Endothelial cell of umbilical vein (primary cell): Measurements from ENCODE around the gene NPTN. TPM values are rescaled to one million over a fixed set of nuclear protein-coding genes. Genes with fewer than 3 reads are reported as not detected.

Experiments
- BruUV-seq: library from RNA; stranded (reverse); fragments of 400-500 nt; replicated peaks from 2 replicates; lab custom pipeline; 2021; lab: Mats Ljungman, UMichigan
- CTCF ChIA-PET: fragments of 300-600, 350-600 bp; sonication (Branson Sonifier 250); formaldehyde crosslinking; loops from one replicate; lab custom pipeline; 2021; ENCODE audit warnings: antibody characterized with exemption, inconsistent platforms; lab: Charles Lee
- POLR2A ChIA-PET: fragments of 300-600, 350-600 bp; sonication (Branson Sonifier 250); formaldehyde crosslinking; loops from one replicate; lab custom pipeline; 2021; ENCODE audit warnings: antibody characterized with exemption, inconsistent platforms; lab: Charles Lee
- DNase-seq: peaks from one replicate; pipeline ENCODE4 v3.0.0-alpha.2; 2011; ENCODE audit warnings: low read depth, low spot score
- FAIRE-seq: peaks from 2 replicates; lab custom pipeline; 2011; peaks lifted over from hg19 to GRCh38; lab: Jason Lieb, UNC
- H2AFZ ChIP-seq: 2 replicates; pipeline ENCODE4 v1.6.0; 2012; ENCODE audit warnings: low read depth, low read length, control low read depth, inconsistent platforms
- H3K27ac ChIP-seq: 2 replicates; pipeline ENCODE4 v1.5.1; 2011; ENCODE audit warnings: low read depth, mild to moderate bottlenecking, control low read depth, low read length, moderate library complexity; ENCODE audit not compliant: insufficient read depth
- H3K27me3 ChIP-seq, 2 experiments: 2 replicates each; pipeline versions ENCODE4 v1.6.0 to v1.6.1; 2011; ENCODE audit warnings: low read length in 2 of 2, mixed read lengths in 1 of 2; ENCODE audit not compliant: control insufficient read depth in 2 of 2, insufficient read depth in 2 of 2
- H3K36me3 ChIP-seq, 2 experiments: 2 replicates in 1 of 2; 3 replicates in 1 of 2; pipeline ENCODE4 v1.5.1; 2011; ENCODE audit warnings: low read length in 2 of 2, mild to moderate bottlenecking in 1 of 2, moderate library complexity in 1 of 2; ENCODE audit not compliant: control insufficient read depth in 2 of 2, insufficient read depth in 2 of 2; ENCODE audit errors: extremely low read depth in 1 of 2
- H3K4me1 ChIP-seq: 3 replicates; pipeline ENCODE4 v1.5.1; 2011; ENCODE audit warnings: mild to moderate bottlenecking, low read length; ENCODE audit not compliant: control insufficient read depth, insufficient read depth; ENCODE audit errors: extremely low read depth
- H3K4me2 ChIP-seq: 2 replicates; pipeline ENCODE4 v1.6.1; 2011; ENCODE audit warnings: low read length, control low read depth, mixed read lengths; ENCODE audit not compliant: insufficient read depth
- H3K4me3 ChIP-seq, 3 experiments: fragments of 200-600 bp in 1 of 3; sonication (generic), shearing (Covaris generic) in 1 of 3; replicated peaks in 1 of 3; 2 replicates each; pipeline ENCODE4 v1.5.1; 2011 to 2016; ENCODE audit warnings: control low read depth in 3 of 3, low read length in 3 of 3, mild to moderate bottlenecking in 2 of 3, inconsistent platforms in 1 of 3, low read depth in 1 of 3, moderate library complexity in 1 of 3; ENCODE audit not compliant: insufficient read depth in 1 of 3
- H3K79me2 ChIP-seq: 2 replicates; pipeline ENCODE4 v1.6.0; 2012; ENCODE audit warnings: low read length, inconsistent platforms; ENCODE audit not compliant: control insufficient read depth, insufficient read depth
- H3K9ac ChIP-seq: replicated peaks from 2 replicates; pipeline ENCODE3; 2011; ENCODE audit warnings: low read length, control low read depth; ENCODE audit not compliant: insufficient read depth; ENCODE audit errors: extremely low read depth
- H3K9me1 ChIP-seq: replicated peaks from 3 replicates; pipeline ENCODE4 v1.6.0; 2011; ENCODE audit warnings: mild to moderate bottlenecking, low read length; ENCODE audit not compliant: control insufficient read depth, insufficient read depth; ENCODE audit errors: extremely low read depth
- H3K9me3 ChIP-seq: replicated peaks from 2 replicates; pipeline ENCODE4 v1.5.1; 2012; ENCODE audit warnings: low read length, inconsistent platforms; ENCODE audit not compliant: control insufficient read depth, insufficient read depth
- H4K20me1 ChIP-seq: replicated peaks from 2 replicates; pipeline ENCODE3; 2011; ENCODE audit warnings: mild to moderate bottlenecking, low read length; ENCODE audit not compliant: control insufficient read depth, insufficient read depth; ENCODE audit errors: extremely low read depth
- EZH2 ChIP-seq: IDR thresholded peaks from 2 replicates; pipeline ENCODE4 v1.6.1; 2012; ENCODE audit warnings: borderline replicate concordance, low read depth, mild to moderate bottlenecking, moderate library complexity, low read length, inconsistent platforms; ENCODE audit not compliant: severe bottlenecking
- FOS ChIP-seq: IDR thresholded peaks from 2 replicates; pipeline ENCODE4 v1.6.1; 2011; ENCODE audit warnings: mild to moderate bottlenecking, low read length, moderate library complexity, borderline replicate concordance; ENCODE audit not compliant: insufficient read depth
- GATA2 ChIP-seq: IDR thresholded peaks from 2 replicates; pipeline ENCODE4 v1.7.0; 2011; ENCODE audit warnings: low read depth, mild to moderate bottlenecking, moderate library complexity, mixed read lengths, low read length; ENCODE audit not compliant: insufficient read length, insufficient read depth
- JUN ChIP-seq: IDR thresholded peaks from 2 replicates; pipeline ENCODE4 v1.6.1; 2011; ENCODE audit warnings: borderline replicate concordance, low read depth; ENCODE audit not compliant: insufficient read length, insufficient read depth
- MYC ChIP-seq: IDR thresholded peaks from one replicate; pipeline ENCODE4 v1.6.1; 2011; ENCODE audit warnings: mild to moderate bottlenecking, low read depth, low read length
- POLR2A ChIP-seq: IDR thresholded peaks from 2 replicates; pipeline ENCODE4 v1.6.1; 2012; ENCODE audit warnings: low read depth, mild to moderate bottlenecking, control low read depth, low read length
- POLR2AphosphoS5 ChIP-seq: IDR thresholded peaks from 2 replicates; pipeline ENCODE4 v1.6.1; 2012; ENCODE audit warnings: low read depth, mild to moderate bottlenecking, control low read depth, low read length, moderate library complexity; ENCODE audit not compliant: insufficient read depth
- dilution Hi-C: fragments of 300-500 bp; cut with MboI; formaldehyde crosslinking; loops from one replicate; pipeline ENCODE4 v1.15.0; 2019; ENCODE audit warnings: low sequenced_read_pairs; ENCODE audit not compliant: extremely low pct_ligation_motif_present
- intact Hi-C: fragments of 100-400 bp; cut with micrococcal nuclease; formaldehyde crosslinking; loops from one replicate; pipeline ENCODE4 v1.10.0; 2022
- polyA plus RNA-seq, 4 experiments: library from polyadenylated mRNA; depleted of rRNA in 3 of 4; stranded (reverse) in 3 of 4; unstranded in 1 of 4; fragments of >200 nt; gene quantifications; 2 replicates each; pipeline versions ENCODE4 v1.2.1 to v1.2.3, GENCODE V29; 2011 to 2012; ENCODE audit warnings: missing spikeins in 1 of 4
- total RNA-seq: library from RNA; stranded (reverse); gene quantifications from 2 replicates; pipeline ENCODE4 v1.2.3, GENCODE V29; 2021
- TF ChIP-seq, protein P1 (sequence below), 2 donors: IDR thresholded peaks; 1 replicate in 1 of 2; 2 replicates in 1 of 2; pipeline ENCODE4 v1.5.1; 2011; ENCODE audit warnings: low read length in 2 of 2, mild to moderate bottlenecking in 2 of 2, moderate library complexity in 2 of 2, control low read depth in 1 of 2, inconsistent platforms in 1 of 2, low read depth in 1 of 2; ENCODE audit not compliant: insufficient read depth in 1 of 2; ENCODE audit errors: extremely low read depth in 1 of 2
- TF ChIP-seq, protein P2 (sequence below): IDR thresholded peaks from 2 replicates; pipeline ENCODE4 v1.6.1; 2011; ENCODE audit not compliant: insufficient read depth, insufficient read length

NPTN gene
- total and polyA plus RNA-seq, 2 donors (not counting 3 experiments of a cell fraction or from before 2014, with no cell fraction given), result 77.4 to 81.3 TPM

DNA sequence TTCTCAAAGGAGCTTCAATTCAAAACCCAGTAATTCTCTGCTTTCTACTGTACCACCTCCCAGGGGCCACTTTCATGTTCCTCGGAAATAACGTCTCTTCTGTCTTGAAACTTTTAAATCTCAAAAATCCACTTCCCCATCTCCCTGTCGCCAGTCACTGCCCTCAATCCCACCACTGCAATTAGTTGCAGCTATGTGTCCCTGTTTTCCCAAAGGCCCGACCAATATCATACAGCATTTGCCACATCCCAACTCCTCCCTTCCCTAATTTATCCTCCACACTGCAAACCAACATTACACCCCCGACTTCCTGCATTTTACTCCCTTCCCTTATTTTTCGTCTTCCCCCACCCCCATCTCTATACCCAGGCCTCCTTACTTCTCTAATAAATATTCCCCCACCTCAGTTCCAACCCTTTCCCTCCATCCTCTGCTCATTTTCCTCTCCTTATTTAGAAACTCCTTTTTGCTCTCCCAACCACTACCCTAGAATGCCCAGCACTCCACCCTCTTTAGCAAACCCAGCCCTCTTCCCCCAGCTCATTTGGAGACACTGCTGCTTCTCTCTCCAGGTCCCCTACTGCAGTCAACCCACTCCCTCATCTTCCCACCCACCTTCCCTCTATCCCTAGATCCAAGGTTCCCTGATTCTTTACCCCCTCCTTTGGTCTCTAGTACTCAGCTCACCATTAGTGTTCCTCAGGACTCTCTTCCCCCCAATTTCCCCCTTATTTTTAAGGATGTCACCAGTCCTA is 1.1 kb downstream of the NPTN start:
- ChIA-PET CTCF (interaction anchor here (0.7 to 10.0 kb wide), 8 partner anchors 12 to 69 kb away, joined by 3 to 294 read pairs (median 8); no protein-coding TSS in a partner anchor), POLR2A (interaction anchor here (1.7 kb wide), 1 partner anchor 72 kb away, joined by 4 read pairs; no protein-coding TSS in a partner anchor)
- BruUV-seq, result no TSS peak
- H3K27ac ChIP-seq, result peak overlapping the region; percentile 35
- DNase-seq (peak; percentile 29), FAIRE-seq (no peak)
- H3K4me2 ChIP-seq, result peak overlapping the region; percentile 88
- peaks cover 0 to 3% of the 10 kb centered on the region in 2 experiments for H3K27me3 ChIP-seq
- no peaks in the 10 kb centered on the region for H3K9me3 ChIP-seq
- H2AFZ ChIP-seq, result no peak overlapping the region
- no peak for TF ChIP-seq JUN
- no peak for TF ChIP-seq EZH2
- no peak for TF ChIP-seq POLR2A
- TF ChIP-seq GATA2, result no peak
- TF ChIP-seq POLR2AphosphoS5, result no peak
- TF ChIP-seq, protein P1, sequence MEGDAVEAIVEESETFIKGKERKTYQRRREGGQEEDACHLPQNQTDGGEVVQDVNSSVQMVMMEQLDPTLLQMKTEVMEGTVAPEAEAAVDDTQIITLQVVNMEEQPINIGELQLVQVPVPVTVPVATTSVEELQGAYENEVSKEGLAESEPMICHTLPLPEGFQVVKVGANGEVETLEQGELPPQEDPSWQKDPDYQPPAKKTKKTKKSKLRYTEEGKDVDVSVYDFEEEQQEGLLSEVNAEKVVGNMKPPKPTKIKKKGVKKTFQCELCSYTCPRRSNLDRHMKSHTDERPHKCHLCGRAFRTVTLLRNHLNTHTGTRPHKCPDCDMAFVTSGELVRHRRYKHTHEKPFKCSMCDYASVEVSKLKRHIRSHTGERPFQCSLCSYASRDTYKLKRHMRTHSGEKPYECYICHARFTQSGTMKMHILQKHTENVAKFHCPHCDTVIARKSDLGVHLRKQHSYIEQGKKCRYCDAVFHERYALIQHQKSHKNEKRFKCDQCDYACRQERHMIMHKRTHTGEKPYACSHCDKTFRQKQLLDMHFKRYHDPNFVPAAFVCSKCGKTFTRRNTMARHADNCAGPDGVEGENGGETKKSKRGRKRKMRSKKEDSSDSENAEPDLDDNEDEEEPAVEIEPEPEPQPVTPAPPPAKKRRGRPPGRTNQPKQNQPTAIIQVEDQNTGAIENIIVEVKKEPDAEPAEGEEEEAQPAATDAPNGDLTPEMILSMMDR (IDR thresholded peaks at IDR 0.05; ENCODE audit: extremely low read depth in 1 of 2, insufficient read depth in 1 of 2, low read depth in 1 of 2, low read length in 2 of 2), result no peak
- TF ChIP-seq FOS, result no peak
- TF ChIP-seq, protein P2, sequence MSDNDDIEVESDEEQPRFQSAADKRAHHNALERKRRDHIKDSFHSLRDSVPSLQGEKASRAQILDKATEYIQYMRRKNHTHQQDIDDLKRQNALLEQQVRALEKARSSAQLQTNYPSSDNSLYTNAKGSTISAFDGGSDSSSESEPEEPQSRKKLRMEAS, result no peak
- no peak for TF ChIP-seq MYC
- dilution Hi-C loops (no loop called here), intact Hi-C loops (loop anchor here (1.0 to 10.0 kb wide), 2 partner anchors 30 to 847 kb away; partner anchors contain the start of gene ADPGK)
- peak overlapping the region; percentile 33 to 99 (median 67) for H3K4me3 ChIP-seq
- H3K4me1 ChIP-seq, result peaks cover 31% of the 10 kb centered on the region
- H4K20me1 ChIP-seq, result peaks cover 19% of the 10 kb centered on the region
- no peaks in the 10 kb centered on the region for H3K9me1 ChIP-seq
- peaks cover 55% of the 10 kb centered on the region for H3K79me2 ChIP-seq
- peak overlapping the region; percentile 80 for H3K9ac ChIP-seq
- H3K36me3 ChIP-seq, result no peaks in the 10 kb centered on the region
